GM06990 (cell line): ENCODE results near the gene FKBP2.
A peak's percentile ranks its signal among the peaks of the same experiment; 100 is the strongest.

Experiments used
- DNase-seq: peaks from one replicate; pipeline ENCODE4 v3.0.0-alpha.2; 2011; ENCODE audit not compliant: insufficient read length; ENCODE audit errors: extremely low read depth
- H3K27me3 ChIP-seq: replicated peaks from 2 replicates; pipeline ENCODE4 v1.6.0; 2011; ENCODE audit warnings: low read length; ENCODE audit not compliant: control insufficient read depth, insufficient read depth
- H3K36me3 ChIP-seq: 2 replicates; pipeline ENCODE4 v1.5.1; 2011; ENCODE audit warnings: low read length; ENCODE audit not compliant: control insufficient read depth, insufficient read depth
- H3K4me3 ChIP-seq: replicated peaks from 2 replicates; pipeline ENCODE4 v1.5.1; 2011; ENCODE audit warnings: low read depth, mild to moderate bottlenecking, control low read depth, low read length
- CTCF ChIP-seq: IDR thresholded peaks from 2 replicates; pipeline ENCODE4 v1.5.1; 2011; ENCODE audit warnings: low read length, control low read depth, mild to moderate bottlenecking, inconsistent platforms; ENCODE audit not compliant: insufficient read depth, poor library complexity, severe bottlenecking

The FKBP2 gene

GRCh38 chr11:64291752-64292459, 51.0 kb downstream of the FKBP2 start:
- no peak for DNase-seq
- H3K36me3 ChIP-seq = no peaks in the 10 kb centered on the region; the same call in 1 of the 2 replicates
- no peak for TF ChIP-seq CTCF
- peaks cover 2% of the 10 kb centered on the region for H3K27me3 ChIP-seq
- H3K4me3 ChIP-seq = peak overlapping the region; percentile 21; the same call in 1 of the 2 replicates

- Histone ChIP-seq H3K4me3 (peak overlapping the region; percentile 21; the same call in 1 of the 2 replicates), H3K27me3 (peaks cover 5% of the 10 kb centered on the region), H3K36me3 (no peaks in the 10 kb centered on the region; the same call in 1 of the 2 replicates)
- no peak for DNase-seq
- TF ChIP-seq CTCF = no peak
These were observed 51.8 kb downstream of the FKBP2 start for GRCh38 chr11:64292460-64293254.
